Breast epithelium (tissue), 4 donors: ENCODE data around the gene MPO. TPM values are rescaled to one million over a fixed set of nuclear protein-coding genes. Genes with fewer than 3 reads are reported as not detected.

ENCODE experiments used
- DNase-seq, 2 donors: peaks; one replicate each; pipeline ENCODE4 v3.0.0-alpha.2; 2019; ENCODE audit warnings: low spot score in 2 of 2
- H3K27ac ChIP-seq, 2 donors: fragments of 200-600 bp; sonication (generic) in 1 of 2; one replicate each; pipeline ENCODE4 v1.5.1; 2016 to 2019; ENCODE audit warnings: mild to moderate bottlenecking in 1 of 2
- H3K27me3 ChIP-seq, 2 donors: fragments of 200-600 bp; sonication (generic) in 1 of 2; one replicate each; pipeline versions ENCODE4 v1.5.1 to v1.6.0; 2017 to 2019; ENCODE audit warnings: control low read depth in 1 of 2, mild to moderate bottlenecking in 1 of 2
- H3K36me3 ChIP-seq: fragments of 200-600 bp; one replicate; pipeline ENCODE4 v1.5.1; 2019
- H3K4me1 ChIP-seq, 2 donors: fragments of 200-600 bp; sonication (generic); one replicate each; pipeline ENCODE4 v1.5.1; 2016 to 2019; ENCODE audit warnings: control low read depth in 1 of 2
- H3K4me3 ChIP-seq, 3 donors: fragments of 200-600 bp; sonication (generic); 1 replicate in 2 of 3; 2 replicates in 1 of 3; pipeline ENCODE4 v1.5.1; 2016 to 2019; ENCODE audit warnings: mild to moderate bottlenecking in 3 of 3, moderate library complexity in 2 of 3
- H3K9me3 ChIP-seq, 2 donors: fragments of 200-600 bp; sonication (generic) in 1 of 2; one replicate each; pipeline ENCODE4 v1.5.1; 2016 to 2019; ENCODE audit warnings: control low read depth in 1 of 2
- POLR2A ChIP-seq: fragments of 450-650 bp; IDR thresholded peaks from one replicate; pipeline ENCODE4 v1.6.1; 2016; ENCODE audit warnings: antibody characterized with exemption, mild to moderate bottlenecking, moderate library complexity
- POLR2AphosphoS5 ChIP-seq, 3 donors: sonication (generic); formaldehyde crosslinking; IDR thresholded peaks; one replicate each; pipeline ENCODE4 v1.6.1; 2017; ENCODE audit warnings: antibody characterized with exemption in 3 of 3
- intact Hi-C: fragments of 100-400 bp; cut with DNase I; formaldehyde crosslinking; loops from one replicate; pipeline ENCODE4 v1.15.1; 2023; ENCODE audit warnings: low total_unique reads
- total RNA-seq, 3 donors: library from RNA; depleted of rRNA; stranded (reverse); fragments of >200 nt; gene quantifications; one replicate each; pipeline ENCODE4 v1.1.0, GENCODE V29; 2016
- TF ChIP-seq, protein P1 (sequence below), 3 donors: fragments of 450-650 bp; IDR thresholded peaks; one replicate each; pipeline ENCODE4 v1.5.1; 2016 to 2017; ENCODE audit warnings: antibody characterized with exemption in 3 of 3, mild to moderate bottlenecking in 3 of 3, moderate library complexity in 3 of 3

The MPO gene
- total RNA-seq, 3 donors from 2014 or later = 0.16 TPM; not detected in 2

DNA sequence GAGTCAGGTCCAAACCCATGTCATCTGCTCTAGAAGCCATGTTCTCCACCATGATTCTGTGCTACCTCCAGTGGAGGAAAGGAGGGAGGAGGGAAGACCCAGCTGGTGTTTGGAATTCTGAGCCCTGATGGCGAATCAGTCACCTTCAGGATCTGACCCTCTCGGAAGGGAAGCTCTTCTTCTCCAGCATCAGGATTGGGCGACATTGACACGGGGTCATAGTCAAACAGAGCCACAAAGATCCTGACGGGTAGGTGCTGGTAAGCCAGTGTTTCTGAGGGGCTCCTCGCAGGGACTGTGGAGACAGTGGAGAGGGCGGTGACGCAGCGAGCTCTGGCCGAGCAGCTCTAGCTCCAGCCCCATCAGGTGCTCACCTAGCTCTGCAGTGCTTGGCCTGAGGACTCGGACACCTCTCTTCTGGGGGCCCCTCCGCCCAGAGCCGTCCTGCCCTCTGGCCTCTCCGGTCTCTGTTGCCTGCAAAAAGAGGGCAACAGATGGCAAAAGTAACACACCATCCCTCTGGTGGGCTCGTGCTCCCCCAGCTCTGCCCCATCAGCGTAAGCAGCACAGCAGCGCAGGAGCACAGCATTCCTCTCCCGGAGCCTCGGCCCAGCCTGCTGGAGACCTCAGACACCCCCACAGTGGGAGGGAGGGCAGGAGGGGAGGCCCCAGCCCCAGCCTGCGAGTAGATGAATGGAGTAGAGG is 26.9 kb upstream of the MPO start:
- Histone ChIP-seq H3K27ac (no peak overlapping the region), H3K4me3 (no peak overlapping the region), H3K9me3 (no peaks in the 10 kb centered on the region), H3K27me3 (no peaks in the 10 kb centered on the region), H3K4me1 (no peaks in the 10 kb centered on the region), H3K36me3 (no peaks in the 10 kb centered on the region)
- TF ChIP-seq POLR2AphosphoS5 (IDR thresholded peaks at IDR 0.05) (no peak), POLR2A (no peak)
- TF ChIP-seq, protein P1, sequence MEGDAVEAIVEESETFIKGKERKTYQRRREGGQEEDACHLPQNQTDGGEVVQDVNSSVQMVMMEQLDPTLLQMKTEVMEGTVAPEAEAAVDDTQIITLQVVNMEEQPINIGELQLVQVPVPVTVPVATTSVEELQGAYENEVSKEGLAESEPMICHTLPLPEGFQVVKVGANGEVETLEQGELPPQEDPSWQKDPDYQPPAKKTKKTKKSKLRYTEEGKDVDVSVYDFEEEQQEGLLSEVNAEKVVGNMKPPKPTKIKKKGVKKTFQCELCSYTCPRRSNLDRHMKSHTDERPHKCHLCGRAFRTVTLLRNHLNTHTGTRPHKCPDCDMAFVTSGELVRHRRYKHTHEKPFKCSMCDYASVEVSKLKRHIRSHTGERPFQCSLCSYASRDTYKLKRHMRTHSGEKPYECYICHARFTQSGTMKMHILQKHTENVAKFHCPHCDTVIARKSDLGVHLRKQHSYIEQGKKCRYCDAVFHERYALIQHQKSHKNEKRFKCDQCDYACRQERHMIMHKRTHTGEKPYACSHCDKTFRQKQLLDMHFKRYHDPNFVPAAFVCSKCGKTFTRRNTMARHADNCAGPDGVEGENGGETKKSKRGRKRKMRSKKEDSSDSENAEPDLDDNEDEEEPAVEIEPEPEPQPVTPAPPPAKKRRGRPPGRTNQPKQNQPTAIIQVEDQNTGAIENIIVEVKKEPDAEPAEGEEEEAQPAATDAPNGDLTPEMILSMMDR (IDR thresholded peaks at IDR 0.05) = no peak
- peak in 1 of 2 donors; percentile 2 for DNase-seq
- intact Hi-C loops = no loop called here

DNA sequence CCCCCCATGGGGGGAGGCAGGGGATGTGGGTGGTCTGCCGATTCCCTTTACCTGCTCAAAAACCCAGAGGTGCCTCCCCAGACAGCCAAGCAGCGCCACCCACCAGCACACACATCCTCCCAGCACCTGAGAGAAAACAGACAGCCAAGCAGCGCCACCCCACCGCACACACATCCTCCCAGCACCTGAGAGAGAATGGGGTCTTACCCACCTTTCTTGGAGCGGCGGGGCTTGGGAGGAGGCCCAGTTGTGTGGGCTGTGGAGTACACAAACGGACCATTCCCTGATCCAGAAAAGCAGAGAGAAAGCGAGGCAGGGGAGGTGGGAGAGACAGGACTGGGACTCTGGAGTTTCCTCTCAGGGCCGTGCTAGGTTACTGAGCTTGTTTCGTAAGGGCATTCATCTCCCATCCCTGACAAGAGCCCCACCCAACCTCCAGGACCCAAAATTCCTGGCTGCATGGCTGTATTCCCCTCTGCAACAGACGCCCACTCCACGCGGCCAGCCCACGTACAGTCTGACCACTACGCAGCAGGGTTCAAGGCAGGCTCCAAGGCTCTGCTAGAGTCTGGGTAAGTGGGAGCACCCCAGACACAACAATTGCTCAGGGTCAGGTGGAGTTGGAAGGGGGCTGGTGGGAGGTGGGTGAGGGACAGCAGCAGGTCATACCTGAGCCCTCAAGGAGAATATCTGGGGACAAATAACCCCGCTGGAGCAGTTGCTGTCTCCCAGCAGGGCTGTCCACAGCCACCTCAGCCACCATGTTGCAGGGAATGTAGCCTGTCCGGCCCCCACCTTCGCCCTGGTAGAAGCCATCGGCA is 25.6 kb upstream of the MPO start:
- Histone ChIP-seq H3K27ac (no peak overlapping the region), H3K27me3 (no peaks in the 10 kb centered on the region), H3K4me1 (no peaks in the 10 kb centered on the region), H3K36me3 (no peaks in the 10 kb centered on the region), H3K4me3 (no peak overlapping the region), H3K9me3 (no peaks in the 10 kb centered on the region)
- DNase-seq = peak in 1 of 2 donors; percentile 4
- intact Hi-C loops = no loop called here
- TF ChIP-seq POLR2A = no peak
- TF ChIP-seq, protein P1 (IDR thresholded peaks at IDR 0.05) = no peak
- TF ChIP-seq POLR2AphosphoS5 (IDR thresholded peaks at IDR 0.05) = no peak

DNA sequence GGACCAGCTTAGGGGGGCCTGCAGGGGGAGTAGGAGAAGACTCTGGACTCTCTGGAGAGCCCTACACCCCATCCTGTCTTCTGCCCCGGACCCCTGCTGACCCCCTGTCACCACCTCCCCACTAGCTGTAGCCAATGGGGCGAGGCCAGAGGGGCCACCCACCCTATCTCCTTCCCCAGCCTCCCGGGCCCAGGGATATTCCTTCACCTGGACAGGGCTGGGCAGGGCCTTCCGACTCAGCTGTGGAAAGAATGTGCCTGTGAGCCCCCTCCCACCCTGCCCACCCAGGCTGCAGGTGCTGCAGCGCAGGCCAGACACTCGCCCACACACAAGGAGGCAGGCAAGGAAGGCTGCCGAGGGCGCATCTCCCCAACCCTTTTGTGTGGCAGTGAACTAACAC is 24.9 kb upstream of the MPO start:
- DNase-seq = no peak
- Histone ChIP-seq H3K9me3 (no peaks in the 10 kb centered on the region), H3K27me3 (no peaks in the 10 kb centered on the region), H3K27ac (no peak overlapping the region), H3K36me3 (no peaks in the 10 kb centered on the region), H3K4me3 (no peak overlapping the region), H3K4me1 (no peaks in the 10 kb centered on the region)
- intact Hi-C loops = no loop called here
- TF ChIP-seq, protein P1 (IDR thresholded peaks at IDR 0.05) = no peak
- TF ChIP-seq POLR2AphosphoS5 (IDR thresholded peaks at IDR 0.05) (no peak), POLR2A (no peak)

DNA sequence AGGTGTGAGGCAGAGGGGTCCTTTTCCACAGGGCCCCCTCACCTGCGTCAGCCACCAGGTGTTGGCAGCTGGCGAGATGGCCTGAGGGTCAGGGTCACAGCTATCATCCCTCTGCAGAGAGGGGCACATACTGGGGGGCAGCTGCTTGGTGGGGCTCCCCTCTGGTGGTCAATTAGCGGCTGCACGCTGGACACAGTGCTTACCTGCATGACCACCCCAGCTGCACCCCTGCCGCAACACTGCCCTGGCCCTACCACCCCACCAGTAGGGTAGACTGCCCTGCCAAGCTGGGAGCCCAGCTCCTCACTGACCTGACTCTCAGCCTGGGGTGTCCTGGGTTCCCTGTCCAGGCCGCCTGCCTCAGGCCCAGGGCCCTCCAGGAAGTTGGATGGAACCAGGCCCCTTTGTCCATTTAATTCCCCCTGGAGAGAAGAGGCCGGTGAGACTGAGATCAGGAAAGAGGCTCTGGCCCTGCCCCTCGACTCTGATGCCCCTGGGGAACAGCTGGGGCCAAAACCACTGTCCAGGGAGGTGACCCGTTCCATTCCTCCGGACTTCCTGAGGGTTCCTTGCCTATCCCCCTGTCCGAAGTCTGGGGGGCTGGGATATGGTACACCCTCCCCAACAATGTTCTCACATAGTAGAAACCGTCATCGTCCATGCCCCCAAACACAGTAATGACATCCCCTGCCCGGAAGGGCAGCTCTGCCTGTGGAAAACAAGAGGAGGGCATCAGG is 24.2 kb upstream of the MPO start:
- DNase-seq = peak in 1 of 2 donors; percentile 12
- intact Hi-C loops = loop anchor here (5.0 kb wide), 1 partner anchor 1048 kb away; the partner anchor contains the start of gene MSI2
- no peaks in the 10 kb centered on the region for H3K4me1 ChIP-seq
- no peaks in the 10 kb centered on the region for H3K27me3 ChIP-seq
- no peaks in the 10 kb centered on the region for H3K36me3 ChIP-seq
- no peaks in the 10 kb centered on the region for H3K9me3 ChIP-seq
- no peak overlapping the region for H3K27ac ChIP-seq
- H3K4me3 ChIP-seq = no peak overlapping the region
- TF ChIP-seq, protein P1 (IDR thresholded peaks at IDR 0.05) = no peak
- TF ChIP-seq POLR2AphosphoS5 (IDR thresholded peaks at IDR 0.05) = no peak
- no peak for TF ChIP-seq POLR2A
